Right cardiac atrium (tissue), 5 donors: Measurements from ENCODE around the gene DYNLRB2. TPM values are rescaled to one million over a fixed set of nuclear protein-coding genes. Genes with fewer than 3 reads are reported as not detected.

Experiments
- ATAC-seq, 2 donors: fragments of 200-7000 bp; cut with Tn5 transposase; one replicate each; pipeline versions ENCODE4 v1.8.0 to v1.9.1; 2020; ENCODE audit warnings: moderate library complexity in 2 of 2, mild to moderate bottlenecking in 1 of 2
- DNase-seq, 3 donors: peaks; one replicate each; pipeline ENCODE4 v3.0.0-alpha.2; 2020
- H3K27ac ChIP-seq: one replicate; pipeline ENCODE4 v1.5.1; 2013; ENCODE audit warnings: mild to moderate bottlenecking, low read length, control low read depth, moderate library complexity
- H3K27me3 ChIP-seq: one replicate; pipeline ENCODE4 v1.6.1; 2013; ENCODE audit not compliant: control insufficient read depth, insufficient read depth
- H3K4me1 ChIP-seq: one replicate; pipeline ENCODE4 v1.6.1; 2013; ENCODE audit warnings: low read length; ENCODE audit not compliant: control insufficient read depth, insufficient read depth
- H3K4me3 ChIP-seq: one replicate; pipeline ENCODE4 v1.5.1; 2013; ENCODE audit warnings: low read length, control low read depth
- H3K9me3 ChIP-seq: one replicate; pipeline ENCODE4 v1.6.1; 2013; ENCODE audit warnings: low read length; ENCODE audit not compliant: control insufficient read depth
- WGBS: extraction: QIAGEN DNeasy Blood & Tissue Kit; methylation state at CpG from one replicate; pipeline ENCODE4 v1.1.7; 2013; 5-methylcytosine and 5-hydroxymethylcytosine counted together
- intact Hi-C, 4 donors: fragments of 100-400 bp; cut with DNase I; formaldehyde crosslinking; loops; one replicate each; pipeline versions ENCODE4 v1.11.0 to v1.14.0; 2022 to 2023
- polyA plus RNA-seq: library from polyadenylated mRNA; stranded (reverse); fragments of 200-250 nt; gene quantifications from one replicate; pipeline ENCODE4 v1.2.3, GENCODE V29; 2013
- total RNA-seq, 4 donors: library from RNA; stranded (reverse); fragmentation: NEBNext Ultra II Directional; extraction: Animal tissue kit (Norgen Biotek cat#: 25700); gene quantifications; one replicate each; pipeline ENCODE4 v1.2.1, GENCODE V29; 2021
- donor health status: healthy with polysubstance abuse.
- donor health status: DM: no; HTN: yes; CAD: no.
- donor health status: DM: no; HTN: no; CAD: no.
- donor health status: DM: no; HTN: yes; CAD: no; lungs with severe emphysema.
- donor health status: DM: yes; HTN: yes; CAD: no.

Gene DYNLRB2
- total and polyA plus RNA-seq, 5 donors = 0.56 to 1.0 TPM; not detected in 3

- 74% methylated on average over 11 of the region's 11 CpGs for WGBS
- no peak for DNase-seq
- ATAC-seq = no peak
- intact Hi-C loops = no loop called here
- Histone ChIP-seq H3K4me3 (no peak overlapping the region), H3K27me3 (no peaks in the 10 kb centered on the region), H3K27ac (no peak overlapping the region), H3K9me3 (no peaks in the 10 kb centered on the region), H3K4me1 (no peaks in the 10 kb centered on the region)
These were observed 36.9 kb downstream of the DYNLRB2 start for GRCh38 chr16:80577485-80578280.

GRCh38 chr16:80580109-80580832 lies 39.5 kb downstream of the DYNLRB2 start:
- Histone ChIP-seq H3K27me3 (no peaks in the 10 kb centered on the region), H3K27ac (no peak overlapping the region), H3K4me1 (no peaks in the 10 kb centered on the region), H3K9me3 (no peaks in the 10 kb centered on the region), H3K4me3 (no peak overlapping the region)
- no peak for ATAC-seq
- intact Hi-C loops = no loop called here
- DNase-seq = no peak
- WGBS = 82% methylated on average over 10 of the region's 10 CpGs

- 90% methylated on average over 3 of the region's 3 CpGs for WGBS
- peak in 2 of 3 donors; percentile 34 to 55 for DNase-seq
- ATAC-seq = no peak
- H3K4me1 ChIP-seq = no peaks in the 10 kb centered on the region
- H3K27me3 ChIP-seq = no peaks in the 10 kb centered on the region
- H3K4me3 ChIP-seq = no peak overlapping the region
- no peak overlapping the region for H3K27ac ChIP-seq
- intact Hi-C loops = no loop called here
- no peaks in the 10 kb centered on the region for H3K9me3 ChIP-seq
These were observed 42.7 kb downstream of the DYNLRB2 start for GRCh38 chr16:80583466-80583865.

DNA sequence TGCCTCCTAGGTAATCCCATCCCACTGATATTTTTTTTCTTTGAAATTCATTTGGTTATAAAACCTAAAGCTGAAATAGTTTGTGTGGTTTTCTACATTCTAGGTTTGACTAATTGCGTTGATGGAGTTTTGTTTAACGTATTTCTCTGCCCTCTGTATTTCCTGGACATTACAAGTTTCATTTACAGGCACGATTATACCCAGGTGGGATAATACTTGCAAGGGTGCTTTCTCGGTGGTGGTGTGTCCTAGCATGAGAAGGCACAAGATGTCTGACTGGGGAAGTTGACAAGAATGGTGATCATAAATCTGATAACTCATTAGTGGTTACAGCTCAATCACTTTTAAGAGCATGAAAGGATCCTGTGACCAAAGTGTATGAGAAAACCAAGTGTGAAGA lies 45.0 kb downstream of the DYNLRB2 start:
- intact Hi-C loops = no loop called here
- no peak for ATAC-seq
- Histone ChIP-seq H3K9me3 (no peaks in the 10 kb centered on the region), H3K4me1 (no peaks in the 10 kb centered on the region), H3K4me3 (no peak overlapping the region), H3K27ac (no peak overlapping the region), H3K27me3 (no peaks in the 10 kb centered on the region)
- 90% methylated on average over 4 of the region's 4 CpGs for WGBS
- no peak for DNase-seq

DNA sequence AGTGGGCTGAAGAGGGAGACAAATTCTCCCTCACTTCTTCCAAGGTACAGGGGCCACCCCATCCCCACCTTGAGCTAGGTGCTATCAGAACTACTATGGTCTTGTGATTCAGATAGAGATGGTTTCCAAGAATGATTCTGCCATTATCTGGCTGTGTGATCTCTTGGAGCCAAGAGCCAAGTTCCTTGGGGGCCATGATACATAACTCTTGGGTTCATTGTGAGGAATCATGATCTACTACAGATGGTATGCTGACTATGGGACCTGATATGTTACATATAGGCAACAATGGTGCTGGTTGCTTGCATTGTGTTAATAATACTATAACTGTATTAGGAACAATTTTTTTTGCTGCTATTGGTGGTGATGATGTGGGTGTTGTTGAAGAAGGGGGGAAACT lies 45.7 kb downstream of the DYNLRB2 start:
- Histone ChIP-seq H3K4me1 (no peaks in the 10 kb centered on the region), H3K9me3 (no peaks in the 10 kb centered on the region), H3K4me3 (no peak overlapping the region), H3K27me3 (no peaks in the 10 kb centered on the region), H3K27ac (no peak overlapping the region)
- ATAC-seq (no peak), DNase-seq (no peak)
- intact Hi-C loops = no loop called here

- ATAC-seq (no peak), DNase-seq (no peak)
- no peaks in the 10 kb centered on the region for H3K9me3 ChIP-seq
- intact Hi-C loops = no loop called here
- no peaks in the 10 kb centered on the region for H3K4me1 ChIP-seq
- WGBS = 78% methylated on average over 4 of the region's 4 CpGs
- no peak overlapping the region for H3K27ac ChIP-seq
- H3K27me3 ChIP-seq = no peaks in the 10 kb centered on the region
- no peak overlapping the region for H3K4me3 ChIP-seq
These were observed 46.3 kb downstream of the DYNLRB2 start for GRCh38 chr16:80587071-80587470.

GRCh38 chr16:80591071-80591915 lies 50.5 kb downstream of the DYNLRB2 start:
- Histone ChIP-seq H3K4me1 (no peaks in the 10 kb centered on the region), H3K4me3 (no peak overlapping the region), H3K27me3 (no peaks in the 10 kb centered on the region), H3K9me3 (no peaks in the 10 kb centered on the region), H3K27ac (no peak overlapping the region)
- intact Hi-C loops = no loop called here
- WGBS = 77% methylated on average over 7 of the region's 7 CpGs
- DNase-seq = no peak
- no peak for ATAC-seq

DNA sequence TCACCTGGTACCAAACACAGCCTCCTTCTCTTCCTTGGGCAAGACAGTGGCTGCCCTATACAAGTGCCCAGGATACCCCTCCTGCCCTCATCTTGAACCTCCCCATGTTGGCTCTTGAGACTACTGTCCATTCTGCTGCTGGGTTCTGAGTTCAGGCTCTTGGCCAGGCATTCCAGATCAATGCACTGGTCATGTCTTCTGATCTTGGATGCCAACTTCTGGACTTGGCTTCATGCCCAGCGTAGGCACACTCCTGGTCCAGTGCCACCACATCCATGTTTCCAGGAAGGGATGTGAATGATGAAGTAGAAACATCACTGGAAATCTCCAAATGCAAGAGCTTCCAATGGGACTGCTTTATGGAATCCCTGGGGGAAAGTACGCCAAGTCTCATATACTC lies 51.5 kb downstream of the DYNLRB2 start:
- Histone ChIP-seq H3K27ac (no peak overlapping the region), H3K4me1 (no peaks in the 10 kb centered on the region), H3K9me3 (no peaks in the 10 kb centered on the region), H3K27me3 (no peaks in the 10 kb centered on the region), H3K4me3 (no peak overlapping the region)
- intact Hi-C loops = no loop called here
- DNase-seq = no peak
- 85% methylated on average over 2 of the region's 2 CpGs for WGBS
- no peak for ATAC-seq

DNA sequence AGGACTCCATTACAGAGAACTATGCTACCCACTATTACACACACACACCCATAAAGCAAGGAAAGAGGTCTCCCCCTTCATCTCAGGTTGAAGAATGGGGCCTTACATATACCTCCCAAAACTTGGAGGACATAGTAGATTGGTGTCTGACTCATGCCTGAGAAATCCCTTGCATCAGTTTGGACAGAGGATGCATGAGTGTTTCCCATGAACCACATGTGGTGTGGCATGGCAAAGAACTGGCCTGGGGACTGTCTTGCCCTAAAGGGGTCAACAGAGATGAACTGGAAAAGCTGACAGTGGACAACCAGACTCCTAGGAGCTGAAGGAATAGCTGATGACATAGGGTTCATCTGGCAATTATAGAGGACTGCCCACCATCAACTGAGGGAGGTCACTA lies 54.0 kb downstream of the DYNLRB2 start:
- no peaks in the 10 kb centered on the region for H3K9me3 ChIP-seq
- intact Hi-C loops = no loop called here
- no peaks in the 10 kb centered on the region for H3K4me1 ChIP-seq
- DNase-seq (no peak), ATAC-seq (no peak)
- H3K4me3 ChIP-seq = no peak overlapping the region
- H3K27ac ChIP-seq = no peak overlapping the region
- no peaks in the 10 kb centered on the region for H3K27me3 ChIP-seq

DNA sequence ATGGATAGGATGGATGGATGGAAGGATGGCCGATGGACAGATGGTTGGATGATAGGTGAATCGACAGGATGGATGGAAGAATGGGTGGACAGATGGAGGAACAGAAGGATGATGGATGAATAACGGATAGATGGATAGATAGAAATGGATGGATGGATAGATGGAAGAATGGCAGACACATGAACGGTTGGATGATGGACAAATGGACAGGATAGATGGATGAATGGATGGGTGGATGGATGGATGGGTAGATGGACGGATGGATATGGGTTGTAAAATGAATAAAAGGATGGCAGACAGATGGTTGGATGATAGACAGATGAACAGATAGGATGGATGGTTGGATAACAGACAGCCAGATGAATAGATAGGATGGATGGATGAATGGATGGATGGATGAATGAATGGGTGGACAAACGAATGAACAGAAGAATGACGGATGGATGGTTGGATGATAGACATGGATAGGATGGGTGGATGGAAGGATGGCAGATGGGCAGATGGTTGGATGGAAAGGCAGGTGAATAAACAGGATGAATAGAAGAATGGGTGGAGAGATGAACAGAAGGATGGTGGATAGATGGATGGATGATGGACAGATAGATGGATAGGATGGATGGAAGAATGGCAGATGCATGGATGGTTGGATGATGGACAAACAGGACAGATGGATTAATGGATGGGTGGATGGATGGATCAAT lies 55.9 kb downstream of the DYNLRB2 start:
- WGBS = 89% methylated on average over 7 of the region's 7 CpGs
- Histone ChIP-seq H3K27me3 (no peaks in the 10 kb centered on the region), H3K4me3 (no peak overlapping the region), H3K4me1 (no peaks in the 10 kb centered on the region), H3K9me3 (no peaks in the 10 kb centered on the region), H3K27ac (no peak overlapping the region)
- ATAC-seq (no peak), DNase-seq (no peak)
- intact Hi-C loops = no loop called here
